ENCODE measurements around the gene LRP3. TPM values are rescaled to one million over a fixed set of nuclear protein-coding genes. Genes with fewer than 3 reads are reported as not detected.
"Not testable (repeated sequence)": the region's sequence is repeated elsewhere in the genome, so short reads cannot be mapped to it uniquely, and the experiment has no call there.

The LRP3 gene
- total RNA-seq, 6 donors from 2014 or later = 8.2 to 29.7 (median 19.0) TPM

DNA sequence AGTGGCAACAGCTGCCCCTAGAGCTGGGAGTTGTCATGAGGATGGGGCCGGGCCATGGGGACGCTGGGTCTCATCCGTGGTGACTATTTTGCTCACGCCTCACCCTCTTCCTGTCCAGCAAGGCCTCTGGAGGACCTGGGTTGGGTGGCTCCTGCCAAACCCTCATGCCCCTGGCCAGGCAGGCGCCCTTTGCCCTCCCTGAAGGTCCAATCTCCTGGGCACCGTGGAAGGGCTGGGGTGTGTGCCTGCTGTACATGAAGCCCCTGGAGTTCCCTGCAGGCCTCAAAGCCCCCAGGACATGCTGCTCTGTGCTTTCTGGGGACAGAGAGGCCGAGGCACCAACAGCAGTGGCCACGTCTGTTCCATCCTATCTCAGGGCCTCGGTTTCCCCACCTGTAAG, 13.8 kb downstream of the LRP3 start:
- Histone ChIP-seq H3K36me3 (peaks cover 0 to 18% (median 9%) of the 10 kb centered on the region in 4 donors), H3K27me3 (no peaks in the 10 kb centered on the region), H3K27ac (no peak overlapping the region), H3K4me3 (no peak overlapping the region), H3K9me3 (no peaks in the 10 kb centered on the region), H3K4me1 (no peaks in the 10 kb centered on the region)
- ATAC-seq (ENCODE audit: low FRiP score in 2 of 2) (no peak), DNase-seq (no peak)
- no peak for TF ChIP-seq POLR2AphosphoS5 (IDR thresholded peaks at IDR 0.05)
- TF ChIP-seq POLR2A (IDR thresholded peaks at IDR 0.05) = no peak
- TF ChIP-seq, protein P1, sequence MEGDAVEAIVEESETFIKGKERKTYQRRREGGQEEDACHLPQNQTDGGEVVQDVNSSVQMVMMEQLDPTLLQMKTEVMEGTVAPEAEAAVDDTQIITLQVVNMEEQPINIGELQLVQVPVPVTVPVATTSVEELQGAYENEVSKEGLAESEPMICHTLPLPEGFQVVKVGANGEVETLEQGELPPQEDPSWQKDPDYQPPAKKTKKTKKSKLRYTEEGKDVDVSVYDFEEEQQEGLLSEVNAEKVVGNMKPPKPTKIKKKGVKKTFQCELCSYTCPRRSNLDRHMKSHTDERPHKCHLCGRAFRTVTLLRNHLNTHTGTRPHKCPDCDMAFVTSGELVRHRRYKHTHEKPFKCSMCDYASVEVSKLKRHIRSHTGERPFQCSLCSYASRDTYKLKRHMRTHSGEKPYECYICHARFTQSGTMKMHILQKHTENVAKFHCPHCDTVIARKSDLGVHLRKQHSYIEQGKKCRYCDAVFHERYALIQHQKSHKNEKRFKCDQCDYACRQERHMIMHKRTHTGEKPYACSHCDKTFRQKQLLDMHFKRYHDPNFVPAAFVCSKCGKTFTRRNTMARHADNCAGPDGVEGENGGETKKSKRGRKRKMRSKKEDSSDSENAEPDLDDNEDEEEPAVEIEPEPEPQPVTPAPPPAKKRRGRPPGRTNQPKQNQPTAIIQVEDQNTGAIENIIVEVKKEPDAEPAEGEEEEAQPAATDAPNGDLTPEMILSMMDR (IDR thresholded peaks at IDR 0.05) = no peak
- no peak for TF ChIP-seq EP300 (IDR thresholded peaks at IDR 0.05)
- WGBS, 2 donors = 90% methylated on average over 9 of the region's 9 CpGs; no CpG with 5 or more reads in 1 of the 2 donors

DNA sequence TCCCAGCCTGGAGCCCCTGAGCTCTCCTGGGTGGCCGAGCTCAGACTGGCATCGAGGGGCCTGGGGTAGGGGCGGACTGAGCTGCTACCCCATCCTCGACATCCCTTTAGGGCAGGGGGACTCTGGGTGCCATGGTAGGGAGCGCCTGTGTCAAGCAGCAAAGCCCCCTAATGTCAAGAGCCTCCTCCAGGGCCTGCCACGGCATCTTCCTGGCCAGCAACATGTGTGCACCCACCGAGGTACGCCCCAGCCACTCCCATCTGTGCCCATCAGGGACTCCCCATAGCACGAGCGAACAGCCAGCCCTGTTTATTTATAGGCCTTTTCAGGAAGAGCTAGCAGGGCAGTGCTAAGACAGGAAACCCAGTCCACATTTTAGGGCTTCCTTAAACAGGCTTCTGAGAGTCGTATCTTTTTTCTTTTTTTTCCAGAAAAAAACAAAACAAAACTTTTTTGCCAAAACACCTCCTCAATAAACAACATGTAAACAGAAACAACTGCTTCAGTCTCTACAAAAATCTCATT, 14.3 kb downstream of the LRP3 start:
- no peak for DNase-seq
- Histone ChIP-seq H3K36me3 (peaks cover 0 to 18% (median 8%) of the 10 kb centered on the region in 4 donors), H3K9me3 (no peaks in the 10 kb centered on the region), H3K4me1 (no peaks in the 10 kb centered on the region), H3K27me3 (no peaks in the 10 kb centered on the region), H3K4me3 (no peak overlapping the region), H3K27ac (no peak overlapping the region)
- 52 to 54% methylated on average over 6 to 8 of the region's 11 CpGs for WGBS, 2 donors
- no peak for ATAC-seq (ENCODE audit: low FRiP score in 2 of 2)
- TF ChIP-seq EP300 (IDR thresholded peaks at IDR 0.05) (no peak), POLR2AphosphoS5 (IDR thresholded peaks at IDR 0.05) (no peak), POLR2A (IDR thresholded peaks at IDR 0.05) (no peak)
- TF ChIP-seq, protein P1 (IDR thresholded peaks at IDR 0.05) = no peak

DNA sequence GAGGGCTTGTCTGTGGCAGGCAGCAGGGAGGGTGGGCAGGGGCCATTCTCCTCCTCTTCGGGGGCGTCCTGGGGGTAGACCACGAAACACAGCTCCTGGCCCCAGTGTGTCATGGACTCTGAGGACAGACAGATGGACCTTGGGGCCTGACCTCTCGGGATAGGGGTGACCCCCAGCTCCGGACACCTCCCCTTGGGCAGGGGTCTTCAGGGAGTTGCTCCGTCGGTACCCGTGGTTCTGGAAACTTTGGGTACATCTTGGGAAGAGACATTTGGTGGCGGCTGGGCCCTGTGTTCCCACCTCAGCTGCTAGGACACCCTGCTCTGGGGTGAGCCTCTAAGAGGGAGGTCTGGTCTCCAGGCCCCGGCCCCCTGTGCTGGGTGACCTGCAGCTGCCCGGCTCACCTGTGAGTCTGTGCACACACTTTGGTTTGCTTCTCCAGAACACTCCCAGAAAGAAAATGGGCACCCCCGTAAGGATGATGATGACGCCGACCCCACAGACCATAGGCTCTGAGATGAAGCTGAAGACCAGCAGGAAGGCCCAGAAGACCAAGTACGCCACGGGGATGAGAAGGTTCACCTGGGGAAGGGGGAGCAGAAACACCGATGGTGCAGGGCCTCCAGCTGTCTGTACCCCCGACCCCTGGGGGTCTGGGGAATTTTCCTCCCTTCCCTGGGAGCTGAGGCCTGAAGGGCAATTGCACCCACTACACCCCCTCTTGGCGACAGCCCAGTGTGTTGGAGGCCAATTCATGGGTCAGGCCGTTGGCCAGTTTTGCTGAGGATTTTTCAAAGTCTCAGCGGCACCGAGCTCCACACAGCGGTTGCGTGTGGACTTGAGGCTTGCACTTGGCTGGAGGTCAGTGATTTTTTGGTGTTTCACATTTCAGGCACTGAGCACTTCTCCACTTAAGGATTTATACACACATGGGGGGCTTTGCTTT, 15.0 kb downstream of the LRP3 start:
- 79 to 92% methylated on average over 12 to 24 of the region's 24 CpGs for WGBS, 2 donors
- Histone ChIP-seq H3K27me3 (no peaks in the 10 kb centered on the region), H3K36me3 (peaks cover 0 to 18% (median 8%) of the 10 kb centered on the region in 4 donors), H3K9me3 (no peaks in the 10 kb centered on the region), H3K4me1 (no peaks in the 10 kb centered on the region), H3K27ac (no peak overlapping the region), H3K4me3 (no peak overlapping the region)
- no peak for TF ChIP-seq POLR2A (IDR thresholded peaks at IDR 0.05)
- no peak for TF ChIP-seq EP300 (IDR thresholded peaks at IDR 0.05)
- TF ChIP-seq, protein P1 (IDR thresholded peaks at IDR 0.05) = no peak
- TF ChIP-seq POLR2AphosphoS5 (IDR thresholded peaks at IDR 0.05) = no peak
- no peak for DNase-seq
- ATAC-seq (ENCODE audit: low FRiP score in 2 of 2) = no peak

DNA sequence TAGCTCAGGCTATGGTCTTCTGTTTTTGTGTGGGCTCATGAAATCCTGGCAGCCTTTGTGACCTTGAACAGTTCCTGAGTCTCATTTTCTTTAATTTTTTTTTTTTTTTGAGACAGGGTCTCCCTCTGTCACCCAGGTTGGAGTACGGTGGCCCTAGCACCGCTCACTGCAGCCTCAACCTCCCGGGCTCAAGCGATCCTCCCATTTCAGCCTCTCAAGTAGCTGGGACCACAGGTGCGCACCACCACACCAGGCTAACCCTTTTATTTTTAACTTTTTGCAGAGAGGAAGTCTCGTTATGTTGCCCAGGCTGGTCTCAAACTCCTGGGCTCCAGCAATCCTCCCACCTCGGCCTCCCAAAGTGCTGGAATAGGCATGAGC, 15.7 kb downstream of the LRP3 start:
- not testable (repeated sequence) for H3K27ac ChIP-seq; ATAC-seq (ENCODE audit: low FRiP score in 2 of 2)
- 89 to 90% methylated on average over 7 of the region's 7 CpGs for WGBS, 2 donors

DNA sequence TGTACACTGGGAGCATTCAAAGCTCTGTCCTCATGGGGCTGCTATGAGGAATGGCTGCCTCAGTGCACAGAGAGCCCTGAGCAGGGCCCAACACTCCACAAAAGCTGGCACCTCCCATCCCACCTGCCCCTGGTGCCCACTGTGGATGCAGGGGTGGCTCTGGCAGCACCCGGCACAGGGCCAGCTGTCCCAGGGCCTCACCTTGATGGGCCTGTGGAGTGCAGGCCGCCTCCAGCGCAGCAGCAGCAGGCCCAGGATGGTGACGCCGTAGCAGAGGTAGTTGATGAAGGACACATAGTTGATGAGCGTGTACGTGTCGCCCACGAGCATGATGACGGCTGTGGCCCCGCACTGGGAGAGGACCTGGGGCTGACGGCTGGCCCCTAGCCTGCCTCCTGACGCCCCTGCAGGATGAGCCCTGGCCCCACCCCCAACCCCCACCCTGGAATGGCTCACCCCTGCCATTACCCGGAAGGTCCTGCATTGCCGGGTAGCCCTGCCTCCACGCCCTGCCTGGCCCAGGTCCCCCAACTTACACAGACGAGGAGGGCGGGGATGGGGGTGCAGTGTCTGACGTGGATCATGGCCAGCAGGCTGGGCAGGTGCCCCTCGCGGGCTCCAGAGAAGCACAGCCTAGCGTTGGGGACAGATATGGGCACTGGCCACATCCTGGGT, 16.3 kb downstream of the LRP3 start:
- no peak for ATAC-seq (ENCODE audit: low FRiP score in 2 of 2)
- H3K36me3 ChIP-seq = peaks cover 0 to 15% (median 4%) of the 10 kb centered on the region in 4 donors
- no peaks in the 10 kb centered on the region for H3K9me3 ChIP-seq
- H3K4me1 ChIP-seq = no peaks in the 10 kb centered on the region
- H3K4me3 ChIP-seq = no peak overlapping the region
- WGBS, 2 donors = 89 to 92% methylated on average over 9 to 14 of the region's 22 CpGs
- no peak overlapping the region for H3K27ac ChIP-seq
- DNase-seq = no peak
- no peaks in the 10 kb centered on the region for H3K27me3 ChIP-seq
- TF ChIP-seq POLR2A (IDR thresholded peaks at IDR 0.05) (no peak), POLR2AphosphoS5 (IDR thresholded peaks at IDR 0.05) (no peak), EP300 (IDR thresholded peaks at IDR 0.05) (no peak)
- TF ChIP-seq, protein P1 (IDR thresholded peaks at IDR 0.05) = no peak

More for the DNA sequence above, 15.7 kb downstream of the LRP3 start:
- not testable (repeated sequence) for H3K4me1 ChIP-seq, H3K9me3 ChIP-seq, H3K27me3 ChIP-seq, H3K4me3 ChIP-seq, DNase-seq
- H3K36me3 ChIP-seq = peaks cover 0 to 15% (median 7%) of the 10 kb centered on the region in 4 donors

Measured in upper lobe of left lung (tissue), 6 donors.